ENCODE data around the gene GPR87.

Gene GPR87

DNA sequence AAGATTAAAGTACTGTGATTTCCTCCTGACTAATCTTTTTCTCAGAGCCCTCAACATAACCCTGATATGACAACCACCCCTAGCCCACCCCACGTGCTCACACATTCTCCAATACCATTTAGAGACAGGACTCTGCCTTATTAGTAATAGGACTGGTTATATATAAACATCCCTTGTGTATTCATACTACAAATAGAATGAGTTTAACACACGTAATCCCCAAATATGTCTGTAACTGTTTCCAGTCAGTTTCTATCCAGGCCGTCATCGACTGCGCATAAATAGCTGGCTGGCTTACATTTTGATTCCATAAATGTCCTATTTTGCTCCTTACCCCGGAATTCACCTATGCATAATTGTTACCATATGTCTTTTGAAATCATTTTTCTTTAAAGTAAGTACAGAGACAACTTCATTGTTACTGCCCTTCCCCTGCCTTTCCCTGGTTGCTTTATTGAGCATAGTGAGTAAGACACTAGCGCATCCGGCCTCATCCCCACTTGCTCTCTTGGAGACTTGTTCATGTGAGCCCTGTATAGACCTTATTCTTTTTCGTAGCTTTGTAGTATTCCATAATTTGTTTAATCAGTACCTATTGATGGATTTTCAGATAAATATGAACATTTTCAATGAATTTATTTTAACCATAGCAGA is 34.8 kb downstream of the GPR87 start:
- DNase-seq = no peak

DNA sequence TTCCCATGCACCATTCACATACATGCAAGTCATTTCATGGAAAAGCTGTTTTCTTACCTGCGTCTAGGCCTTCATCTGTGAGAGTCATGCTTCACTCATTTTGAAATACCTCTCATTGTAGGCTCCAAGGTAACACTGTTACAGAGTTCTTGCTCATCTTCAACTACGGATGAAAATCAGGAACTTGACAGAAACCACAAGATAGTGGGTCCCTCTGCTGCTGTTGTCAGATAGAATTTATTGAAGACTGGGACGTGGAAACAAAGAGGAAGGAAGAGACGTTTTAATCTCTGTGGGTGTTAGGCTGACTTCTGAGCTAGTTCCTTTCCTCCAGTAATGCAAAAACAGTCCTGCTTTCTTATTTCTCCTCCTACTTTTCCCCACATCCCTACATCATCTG is 38.4 kb downstream of the GPR87 start, which contains the start of gene P2RY14:
Gene P2RY14, minus strand, starts transcription at position 313 of the 400 bp plus-strand sequence. CDS start 64,226 bp downstream, outside the sequence.
- DNase-seq = no peak

DNA sequence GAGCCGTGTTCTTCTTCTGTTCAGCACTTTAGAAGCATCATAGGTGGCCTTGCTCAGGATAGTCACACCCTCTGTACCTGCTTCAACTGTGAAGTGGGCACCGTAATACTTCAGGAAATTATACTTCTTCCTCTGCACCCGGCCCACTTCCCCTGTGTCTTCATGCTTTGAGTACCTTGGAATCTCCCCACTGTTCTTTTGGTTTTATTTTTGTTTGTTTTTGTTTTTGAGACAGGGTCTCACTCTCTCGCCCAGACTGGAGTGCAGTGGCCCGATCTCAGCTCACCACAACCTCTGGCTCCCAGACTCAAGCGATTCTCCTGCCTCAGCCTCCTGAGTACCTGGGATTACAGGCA is 40.0 kb downstream of the GPR87 start:
- no peak for DNase-seq

DNA sequence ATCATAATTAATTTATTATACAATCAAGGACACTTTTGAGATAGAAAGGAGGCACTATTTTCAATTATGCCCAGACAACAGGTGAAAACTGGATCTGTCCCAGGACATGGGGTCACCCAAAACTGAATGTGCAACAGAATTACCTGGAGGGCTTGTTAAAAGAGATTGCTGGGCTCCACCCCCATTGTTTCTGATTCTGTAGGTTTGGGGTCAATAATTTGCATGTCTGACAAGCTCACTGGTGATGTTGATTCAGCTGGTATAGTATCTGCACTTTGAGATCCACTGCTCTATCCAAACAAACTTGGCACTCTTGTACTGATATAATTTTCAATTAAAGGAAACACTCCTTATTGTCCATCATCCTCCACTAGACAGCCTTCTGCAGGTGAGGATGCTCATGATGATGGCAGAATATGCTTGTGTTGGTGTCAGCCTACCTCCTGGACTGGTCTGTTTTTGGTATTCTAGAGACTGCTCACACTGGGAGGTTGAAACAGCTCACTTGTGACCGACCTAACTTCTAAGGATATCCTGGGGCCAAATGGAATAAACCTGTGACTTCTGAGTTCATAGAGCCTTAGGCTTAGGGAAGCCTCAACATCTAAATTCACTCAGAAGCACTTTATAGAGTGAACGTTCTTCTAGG is 40.5 kb downstream of the GPR87 start:
- DNase-seq = no peak

DNA sequence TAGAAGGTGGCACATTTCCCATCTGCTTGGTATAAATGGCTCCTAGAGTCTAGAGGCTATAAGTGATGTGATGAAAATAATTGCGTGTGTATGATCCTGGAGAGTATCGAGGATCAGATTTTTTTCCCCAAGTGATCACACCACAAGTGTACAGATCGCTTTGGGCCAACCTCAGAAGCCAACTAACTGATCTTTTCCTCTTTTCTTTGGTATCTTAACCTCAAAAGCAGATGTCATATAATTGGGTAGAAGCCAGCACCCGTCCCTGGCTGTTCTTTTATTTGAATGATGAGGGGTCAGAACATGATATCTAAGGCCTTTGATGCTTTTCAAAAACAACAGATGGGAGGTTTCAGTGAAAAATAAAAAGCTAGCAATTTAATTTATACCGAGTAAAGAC is 41.5 kb downstream of the GPR87 start:
- no peak for DNase-seq

DNA sequence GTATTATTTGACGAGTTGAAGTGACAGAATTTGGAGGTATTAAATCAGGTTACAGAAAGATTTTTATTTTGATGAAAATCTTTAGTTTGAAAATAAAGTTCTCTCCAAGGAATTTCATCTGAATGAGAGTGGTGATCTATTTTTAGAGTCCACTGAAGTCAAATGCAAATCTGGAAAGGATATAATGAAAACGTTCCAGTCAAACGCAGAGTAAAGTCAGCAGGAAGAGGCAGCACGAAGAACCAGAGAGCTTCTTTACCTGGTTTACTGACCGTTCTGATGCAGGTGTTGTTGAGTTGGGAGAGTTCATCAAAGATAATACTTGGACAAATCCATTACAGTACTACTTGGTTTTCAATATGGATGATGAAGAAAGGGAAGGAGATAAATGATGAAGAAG is 47.0 kb downstream of the GPR87 start:
- no peak for DNase-seq

DNA sequence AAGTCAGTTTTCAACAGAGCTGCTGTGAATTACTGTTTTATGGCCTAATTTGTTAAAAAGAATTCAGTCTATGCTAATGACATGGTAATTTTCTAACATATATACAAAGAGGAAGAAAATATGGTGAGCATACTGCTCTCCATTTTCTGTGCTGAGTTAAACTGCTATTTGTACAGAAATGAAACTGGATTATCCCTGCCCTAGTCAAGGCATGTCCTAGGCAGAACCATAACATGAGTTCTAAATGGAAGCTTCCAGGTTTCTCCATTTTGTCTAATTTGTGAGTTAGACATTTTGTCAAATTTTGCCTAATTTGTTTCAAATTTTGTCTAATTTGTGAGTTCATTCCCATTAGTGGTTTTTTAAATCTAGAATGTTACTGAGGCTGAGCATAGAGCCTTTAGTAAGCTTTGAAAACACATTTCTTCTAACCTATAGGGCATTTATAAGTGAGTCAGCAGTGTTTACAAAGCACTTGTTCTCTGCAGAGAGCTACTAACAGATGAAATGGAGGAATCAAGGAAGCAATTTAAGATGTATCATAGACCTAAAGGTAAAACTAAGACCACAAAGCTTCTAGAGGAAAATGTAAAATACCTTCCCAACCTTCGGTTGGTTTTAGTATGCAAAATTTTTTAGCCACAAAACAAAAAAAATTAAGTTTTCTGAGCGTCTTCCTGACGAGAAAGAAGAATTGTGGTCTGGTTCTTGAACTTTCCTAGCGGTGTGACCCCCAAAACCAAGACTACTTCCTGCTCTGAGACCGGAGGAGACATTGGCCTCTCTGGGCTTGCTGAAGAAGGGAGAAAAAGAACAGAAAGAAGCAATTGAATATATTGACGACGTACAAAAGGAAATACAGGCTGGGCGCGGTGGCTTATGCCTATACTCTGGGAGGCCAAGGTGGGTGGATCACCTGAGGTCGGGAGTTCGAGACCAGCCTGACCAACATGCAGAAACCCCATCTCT is 48.1 kb downstream of the GPR87 start:
- peak; percentile 62 for DNase-seq

DNA sequence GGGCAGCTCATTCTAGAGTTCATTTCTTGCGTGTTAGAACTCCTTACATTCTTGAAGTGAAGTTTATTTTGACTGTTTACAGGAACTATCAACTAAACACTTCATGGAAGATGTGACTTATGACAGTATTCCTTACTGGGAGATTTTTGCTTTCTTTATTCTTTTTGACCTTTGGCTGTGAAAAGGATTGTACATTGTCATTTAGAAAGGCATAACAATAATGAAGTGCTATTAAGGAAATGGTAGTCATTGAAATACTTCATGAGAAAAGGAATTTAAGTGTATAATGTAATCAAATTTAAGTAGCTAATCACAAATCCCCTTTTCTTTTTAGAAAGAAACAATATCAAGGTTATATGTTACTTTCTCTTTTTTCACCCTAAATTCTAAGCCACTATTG is 49.6 kb downstream of the GPR87 start:
- no peak for DNase-seq

DNA sequence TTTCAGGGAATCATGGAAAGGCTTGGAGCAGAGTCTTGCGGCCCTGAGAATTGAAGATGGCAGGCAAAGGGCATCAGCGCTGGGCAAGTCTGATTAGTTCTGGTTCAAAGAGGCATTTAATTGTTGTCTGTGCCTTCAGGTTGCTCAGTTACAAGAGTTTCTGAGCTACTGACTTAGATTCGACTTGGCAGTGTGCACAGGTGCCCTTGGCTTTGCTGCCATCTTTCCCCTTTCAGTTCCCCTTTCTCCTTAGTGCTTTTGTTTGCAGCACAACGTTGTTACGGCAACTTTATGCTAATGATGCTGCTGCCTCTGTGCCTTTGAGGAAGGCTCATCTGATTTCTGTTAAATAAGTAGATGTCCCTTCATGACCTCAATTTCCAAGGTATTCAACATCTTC is 50.8 kb downstream of the GPR87 start:
- no peak for DNase-seq

DNA sequence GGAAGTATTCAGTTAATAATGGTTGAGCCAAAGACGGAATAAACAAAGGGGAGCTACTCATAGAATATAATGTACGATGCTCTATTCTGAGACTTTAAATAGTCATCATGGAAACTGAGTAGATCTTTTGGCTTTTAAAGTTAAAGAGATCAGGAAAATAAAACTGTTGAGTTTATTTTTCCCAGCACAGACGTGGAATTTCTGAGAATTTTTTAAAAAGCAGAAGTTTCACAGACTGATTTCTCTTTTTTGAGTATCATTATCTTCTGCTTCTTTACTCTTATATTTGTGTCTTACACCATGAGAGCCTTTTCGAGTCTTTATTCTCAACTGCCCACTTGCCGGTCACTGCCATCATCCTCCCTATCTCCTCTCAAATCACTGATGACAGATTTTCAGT is 51.5 kb downstream of the GPR87 start:
- no peak for DNase-seq

DNA sequence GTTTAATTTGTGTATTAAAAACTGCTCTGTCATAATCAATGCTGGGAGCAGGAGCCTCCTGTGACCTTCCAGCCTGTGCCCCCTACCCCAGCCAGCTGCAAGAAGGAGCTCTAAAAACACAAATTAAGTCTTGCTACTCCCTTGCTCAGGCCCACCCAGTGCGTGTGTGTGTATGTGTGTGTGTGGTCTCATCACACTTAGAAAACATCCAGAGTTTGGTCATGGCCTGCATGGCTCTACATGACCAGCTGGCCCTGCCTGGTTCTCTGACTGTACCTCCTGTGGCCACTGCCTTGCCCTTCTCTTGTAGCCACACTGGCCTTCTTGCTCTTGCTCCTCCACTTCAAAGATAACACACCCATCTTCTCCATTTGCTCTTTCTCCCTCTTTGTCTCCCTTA is 52.0 kb downstream of the GPR87 start:
- no peak for DNase-seq

DNA sequence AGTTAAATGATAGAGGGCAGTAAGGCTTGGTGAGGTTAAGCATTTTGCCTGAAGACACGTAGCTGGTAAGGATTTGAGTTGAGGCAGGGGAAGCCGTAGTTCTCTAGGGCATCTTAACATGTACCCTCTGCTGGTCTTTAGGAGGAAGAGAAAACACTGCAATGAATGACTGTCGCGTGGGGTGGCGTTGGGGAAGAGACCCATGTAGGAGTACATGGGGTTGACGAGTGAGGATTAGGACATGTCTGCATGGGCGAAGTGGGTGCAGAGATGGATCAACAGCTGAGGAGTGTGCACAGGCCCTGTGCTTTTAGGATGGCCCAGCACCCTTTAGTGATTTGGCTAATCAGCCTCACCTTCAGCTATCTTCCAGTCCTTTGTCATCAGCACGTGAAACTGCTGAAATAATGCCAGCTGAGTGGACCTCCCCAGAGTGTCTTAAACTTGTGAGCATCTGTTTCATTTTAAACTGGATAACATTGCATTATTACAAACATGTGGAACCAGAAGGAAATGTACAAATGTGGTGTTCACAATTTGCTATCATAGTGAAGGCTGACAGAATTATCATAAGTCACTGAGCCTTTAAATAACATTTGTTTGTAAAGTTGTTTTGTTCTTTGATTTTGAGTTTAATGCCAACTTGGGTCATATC is 53.6 kb downstream of the GPR87 start:
- no peak for DNase-seq

DNA sequence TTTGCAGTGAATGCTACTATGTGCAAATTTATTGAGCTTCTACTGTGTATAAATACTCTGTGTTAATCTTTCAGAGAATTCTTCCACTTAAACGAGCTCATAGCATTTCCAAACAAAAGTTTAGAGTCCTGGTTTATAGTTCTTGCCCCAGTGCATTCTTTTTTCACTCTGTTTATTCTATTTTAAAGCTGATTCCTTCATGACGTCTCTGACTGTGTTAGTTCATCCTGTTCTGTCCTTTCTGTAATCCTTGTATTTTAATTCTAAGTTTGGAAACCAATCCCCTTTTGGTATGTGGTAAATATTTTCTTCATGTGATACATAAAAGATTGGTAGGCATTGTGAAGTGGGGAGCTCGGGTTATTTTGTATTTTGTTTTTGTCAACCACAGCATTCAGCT is 57.0 kb downstream of the GPR87 start:
- no peak for DNase-seq

DNA sequence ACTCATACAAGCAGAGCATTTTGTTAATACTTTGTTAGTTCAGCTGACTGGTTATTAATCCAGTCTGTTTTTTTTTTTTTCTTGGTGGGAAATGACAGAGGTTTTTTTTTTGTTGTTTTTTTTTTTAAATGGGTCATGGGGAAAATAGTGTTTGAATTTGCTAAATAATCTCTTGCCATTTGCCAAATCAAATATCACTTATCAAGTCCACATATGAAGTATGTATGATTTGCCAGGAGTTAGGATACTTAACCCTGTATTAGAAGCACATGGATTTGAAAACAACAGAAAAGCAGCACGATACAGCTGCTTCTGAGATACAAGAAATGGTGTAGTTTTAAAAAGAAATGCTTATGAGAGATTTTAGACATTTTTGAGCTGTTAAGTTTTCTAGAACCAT is 59.9 kb downstream of the GPR87 start:
- DNase-seq = no peak

DNA sequence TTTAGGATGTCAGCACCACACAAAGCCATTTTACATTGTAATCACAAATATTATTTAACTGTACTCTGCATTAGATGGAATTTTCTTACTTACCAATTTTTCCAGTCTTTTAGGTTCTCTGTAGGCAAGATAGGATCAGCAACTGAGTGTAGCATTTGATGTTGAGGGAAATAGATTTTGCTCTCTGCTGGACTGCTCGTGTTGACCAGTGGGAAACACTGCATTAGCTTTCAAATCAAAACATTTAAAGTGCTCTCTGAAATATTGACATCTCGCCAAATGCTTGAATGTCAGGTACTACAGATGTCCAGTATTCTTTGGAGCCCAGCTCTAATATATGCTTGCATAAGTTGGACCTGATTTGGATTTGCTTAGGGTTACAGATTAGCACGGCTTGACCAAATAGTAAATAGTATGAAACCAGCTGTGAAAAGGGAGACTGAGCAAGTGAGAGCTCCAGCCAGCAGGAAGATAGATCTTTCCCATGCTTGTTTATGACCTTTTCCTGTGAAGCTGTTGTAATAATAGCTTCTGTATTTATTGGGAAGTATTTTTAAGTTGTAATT is 67.8 kb downstream of the GPR87 start:
- no peak for DNase-seq

Data from activated CD8-positive, alpha-beta memory T cell treated with anti-CD3 and anti-CD28 coated beads, Interleukin-2, amount 50 U/mL, for 48 hours (primary cell).